ENCODE data around the gene FASTKD3.
A peak's percentile ranks its signal among the peaks of the same experiment; 100 is the strongest.

The FASTKD3 gene

GRCh38 chr5:7849681-7850394 is 19.0 kb downstream of the FASTKD3 start:
- DNase-seq (ENCODE audit: low read depth in 2 of 2), result no peak

DNA sequence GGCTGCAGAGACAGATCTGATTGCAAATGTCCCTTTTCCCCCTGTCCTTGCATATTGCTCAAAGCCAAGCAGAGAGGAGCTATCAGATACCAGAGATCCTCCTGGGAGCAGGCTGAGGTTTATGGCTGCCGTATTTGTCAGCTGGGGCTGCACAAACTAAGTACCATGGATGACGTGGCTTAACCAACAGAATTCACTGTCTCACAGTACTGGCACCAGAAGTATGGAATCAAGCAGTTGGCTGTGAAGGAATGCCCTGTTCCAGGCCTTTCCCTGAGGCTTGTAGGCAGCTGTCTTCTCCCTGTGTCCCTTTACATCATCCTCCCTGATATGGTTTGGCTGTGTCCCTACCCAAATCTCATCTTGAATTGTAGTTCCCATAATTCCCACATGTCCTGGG is 20.5 kb downstream of the FASTKD3 start:
- DNase-seq (ENCODE audit: low read depth in 2 of 2), result no peak

- DNase-seq (ENCODE audit: low read depth in 2 of 2), result no peak
These were observed 22.5 kb downstream of the FASTKD3 start for GRCh38 chr5:7846327-7846726.

- DNase-seq (ENCODE audit: low read depth in 2 of 2), result no peak
These were observed 23.3 kb downstream of the FASTKD3 start for GRCh38 chr5:7845557-7845956.

GRCh38 chr5:7844901-7845300 is 23.9 kb downstream of the FASTKD3 start:
- no peak for DNase-seq (ENCODE audit: low read depth in 2 of 2)

DNA sequence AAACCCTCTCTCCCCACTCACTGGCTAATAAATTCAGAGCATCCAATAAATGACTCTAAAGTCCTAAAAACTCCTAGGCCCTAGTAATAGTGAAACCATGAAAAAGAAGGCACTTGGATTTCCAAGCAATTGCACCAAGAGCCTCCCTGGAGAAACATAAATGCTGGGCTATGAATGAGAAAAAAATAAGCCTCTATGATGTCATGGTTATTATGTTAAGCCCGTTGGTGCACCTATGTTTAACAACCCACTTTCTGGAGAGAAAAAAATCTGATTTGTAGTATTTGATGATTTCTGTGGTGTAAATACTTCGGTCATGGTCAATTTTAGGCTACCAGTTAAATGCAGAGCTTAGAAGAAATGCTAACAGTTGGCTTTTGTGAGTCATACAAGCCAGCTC is 26.3 kb downstream of the FASTKD3 start:
- no peak for DNase-seq (ENCODE audit: low read depth in 2 of 2)

GRCh38 chr5:7837403-7837802 is 31.4 kb downstream of the FASTKD3 start:
- DNase-seq (ENCODE audit: low read depth in 2 of 2), result no peak

DNA sequence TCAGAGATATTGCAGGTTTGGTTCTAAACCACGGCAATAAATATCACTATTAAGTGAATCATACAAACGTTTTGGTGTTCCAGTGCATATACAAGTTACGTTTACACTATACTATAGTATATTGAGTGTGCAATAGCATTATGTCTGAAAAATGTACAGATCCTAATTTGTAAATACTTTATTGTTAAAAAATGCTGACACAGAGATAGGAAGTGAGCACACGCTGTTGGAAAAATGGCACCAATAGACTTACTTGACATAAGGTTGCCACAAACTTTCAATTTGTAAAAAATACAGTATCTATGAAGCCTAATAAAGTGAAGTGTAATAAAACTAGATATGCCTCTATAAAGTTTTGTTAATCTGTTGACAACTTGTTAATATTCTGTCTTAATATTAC is 33.8 kb downstream of the FASTKD3 start:
- DNase-seq (ENCODE audit: low read depth in 2 of 2), result no peak

DNA sequence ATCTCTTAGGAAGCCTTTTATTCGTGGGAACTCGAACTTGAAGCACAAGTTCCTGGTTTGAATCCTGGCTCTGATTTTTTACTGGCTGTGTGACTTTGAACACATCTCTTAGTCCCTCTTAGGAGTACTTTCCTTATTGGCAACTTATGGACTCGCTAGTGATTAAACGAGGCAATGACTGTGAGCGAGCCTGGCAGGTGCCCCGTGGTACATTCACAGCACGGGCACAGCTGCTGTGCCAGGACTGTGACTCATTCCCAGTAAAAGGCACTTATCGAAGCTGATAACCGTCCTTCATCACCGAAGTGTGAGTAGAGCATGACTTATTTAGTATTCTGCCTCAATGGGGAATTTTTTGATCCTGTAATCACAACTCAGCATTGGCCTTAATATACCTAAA is 40.6 kb downstream of the FASTKD3 start:
- DNase-seq (ENCODE audit: low read depth in 2 of 2), result no peak

DNA sequence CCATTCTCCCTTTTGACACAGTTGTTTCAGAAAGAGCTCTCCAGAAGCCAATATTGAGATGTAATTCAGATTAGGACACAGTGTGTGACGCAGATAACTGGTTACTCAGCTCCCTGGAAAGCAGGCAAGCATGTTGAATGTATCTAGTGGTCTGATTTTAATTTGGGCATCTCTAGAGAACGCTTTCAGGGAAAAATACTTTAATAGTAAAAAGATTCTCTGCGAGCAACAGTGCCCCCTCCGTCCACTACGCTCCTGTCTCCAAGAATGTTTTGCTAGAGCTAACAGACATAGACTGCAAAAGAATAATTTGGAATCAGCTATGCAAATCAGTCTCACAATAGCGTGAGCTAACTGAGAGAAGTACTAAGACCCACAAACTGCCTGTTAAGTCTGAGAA is 41.2 kb downstream of the FASTKD3 start:
- DNase-seq (ENCODE audit: low read depth in 2 of 2), result no peak

GRCh38 chr5:7825630-7826029 is 43.2 kb downstream of the FASTKD3 start:
- DNase-seq (ENCODE audit: low read depth in 2 of 2), result no peak

DNA sequence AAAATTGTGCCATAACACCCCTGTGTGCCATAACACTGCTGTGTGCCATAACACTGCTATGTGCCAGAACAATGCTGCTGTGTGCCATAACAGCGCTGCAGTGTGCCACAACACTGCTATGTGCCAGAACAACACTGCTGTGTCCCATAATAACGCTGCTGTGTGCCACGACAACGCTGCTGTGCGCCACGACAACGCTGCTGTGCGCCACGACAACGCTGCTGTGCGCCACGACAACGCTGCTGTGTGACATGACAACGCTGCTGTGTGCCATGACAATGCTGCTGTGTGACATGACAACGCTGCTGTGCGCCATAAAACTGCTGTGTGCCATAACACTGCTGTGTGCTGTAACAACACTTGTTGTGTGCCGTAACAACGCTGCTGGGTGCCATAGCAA is 43.8 kb downstream of the FASTKD3 start:
- DNase-seq (ENCODE audit: low read depth in 2 of 2), result no peak

GRCh38 chr5:7823594-7823993 is 45.2 kb downstream of the FASTKD3 start:
- no peak for DNase-seq (ENCODE audit: low read depth in 2 of 2)

DNA sequence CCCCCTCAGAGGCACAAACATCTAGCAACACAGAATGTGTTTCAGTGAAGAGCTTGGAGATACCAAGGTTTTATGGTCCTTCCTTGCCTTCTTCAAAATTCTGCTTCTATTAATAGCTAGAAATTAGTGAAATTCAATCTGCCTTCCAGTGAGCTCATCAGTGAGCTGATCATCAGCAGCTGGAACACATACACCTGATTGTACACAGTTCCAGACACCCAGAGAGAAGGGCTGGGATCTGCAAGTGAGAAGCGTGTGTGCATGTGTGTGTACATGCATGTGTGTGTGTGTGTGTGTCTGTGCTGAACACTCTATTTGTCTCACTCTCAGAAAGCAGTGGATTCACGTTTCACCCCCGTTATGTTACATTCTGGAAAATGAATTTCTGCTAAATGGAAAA is 46.4 kb downstream of the FASTKD3 start:
- no peak for DNase-seq (ENCODE audit: low read depth in 2 of 2)

GRCh38 chr5:7816535-7816901 is 52.3 kb downstream of the FASTKD3 start:
- no peak for DNase-seq (ENCODE audit: low read depth in 2 of 2)

DNA sequence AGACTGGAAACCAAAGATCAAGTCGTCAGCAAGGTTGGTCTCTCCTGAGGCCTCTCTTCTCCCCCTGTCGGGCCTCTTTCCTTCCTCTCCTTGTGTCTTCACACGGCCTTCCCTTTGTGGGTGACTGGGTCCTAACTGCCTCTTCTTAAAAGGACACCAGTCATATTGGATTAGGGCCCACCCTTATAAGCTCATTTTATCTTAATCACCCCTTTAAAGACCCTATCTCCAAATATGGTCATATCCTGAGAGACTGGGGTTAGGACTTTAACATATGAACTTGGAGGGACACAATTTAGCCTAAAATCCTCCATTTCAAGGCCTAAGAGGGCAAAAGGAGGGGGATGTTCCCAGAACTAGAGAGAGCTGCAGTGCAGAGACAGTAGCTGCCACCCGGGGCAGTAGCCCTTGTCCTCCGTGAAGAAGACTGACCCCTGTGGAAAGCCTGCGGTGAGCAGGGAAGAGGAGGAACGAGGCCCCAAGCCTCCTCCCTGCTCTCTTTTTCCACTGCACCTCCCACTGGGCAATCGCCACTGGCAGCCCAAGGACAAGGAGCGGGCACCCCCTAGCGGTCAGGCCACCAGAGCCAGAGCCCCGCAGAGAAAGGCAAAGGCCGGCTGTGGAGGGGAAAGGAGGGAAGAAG is 52.8 kb downstream of the FASTKD3 start:
- peak; percentile 32 to 60 for DNase-seq (ENCODE audit: low read depth in 2 of 2)

DNA sequence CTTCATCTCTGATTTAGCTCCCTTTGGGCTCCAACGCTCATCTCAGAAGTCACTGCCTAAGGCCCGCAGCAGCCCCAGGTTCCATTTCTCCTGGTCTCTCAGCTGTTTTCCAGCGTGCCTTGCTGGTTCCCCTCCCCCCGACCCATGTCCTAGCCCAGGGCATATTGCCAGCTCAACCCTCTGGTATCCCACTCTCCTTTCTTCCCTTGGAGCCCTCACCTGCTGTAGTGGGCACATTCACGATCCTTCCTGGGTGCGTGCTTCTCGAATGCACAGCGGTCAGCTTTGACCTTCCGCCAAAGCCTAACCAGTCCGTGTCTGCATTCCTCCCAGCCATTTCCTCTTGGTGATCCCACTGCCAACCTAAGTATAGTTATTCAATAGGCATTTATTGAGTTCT is 54.0 kb downstream of the FASTKD3 start:
- no peak for DNase-seq (ENCODE audit: low read depth in 2 of 2)

- DNase-seq (ENCODE audit: low read depth in 2 of 2), result no peak
These were observed 55.3 kb downstream of the FASTKD3 start for GRCh38 chr5:7813576-7813975.

DNA sequence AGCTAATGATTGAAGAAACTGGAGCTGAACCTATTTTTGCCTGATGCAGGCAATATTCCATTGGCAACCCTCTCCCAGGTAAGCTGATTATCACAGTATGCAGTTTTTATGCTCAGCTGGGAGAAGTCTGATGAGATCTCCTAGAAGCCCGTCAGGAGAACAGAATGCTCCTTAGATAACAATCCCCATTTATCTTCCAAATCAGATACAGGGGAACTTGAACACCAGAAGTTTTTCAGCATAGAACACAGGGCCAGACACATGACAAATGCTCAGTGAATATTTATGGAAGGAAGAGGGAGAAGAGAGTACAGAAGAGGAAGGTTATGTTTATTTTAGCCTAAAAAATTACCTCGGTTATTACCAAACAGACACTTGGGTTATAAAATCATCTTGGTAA is 55.8 kb downstream of the FASTKD3 start:
- DNase-seq (ENCODE audit: low read depth in 2 of 2), result no peak

DNA sequence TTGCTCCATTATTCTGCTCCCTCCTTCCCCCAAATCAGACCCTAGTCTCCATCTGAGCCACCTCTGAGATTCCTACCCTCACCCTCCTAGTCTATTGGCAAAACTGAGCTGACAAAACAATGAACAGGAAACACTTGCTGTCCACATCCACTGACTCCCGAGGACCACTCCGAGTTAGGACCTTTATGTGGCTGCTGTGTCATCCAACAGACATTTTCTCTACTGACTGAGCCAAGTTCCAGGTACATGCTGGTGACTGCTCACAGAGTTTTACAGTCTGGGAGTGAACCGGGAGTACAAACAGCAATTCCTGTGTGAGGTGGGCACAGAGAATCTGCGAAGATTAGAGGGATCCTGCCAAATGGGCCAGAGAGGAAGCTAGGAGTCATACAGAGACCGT is 57.1 kb downstream of the FASTKD3 start:
- no peak for DNase-seq (ENCODE audit: low read depth in 2 of 2)
